ENCODE measurements around the gene PA2G4.
A peak's percentile ranks its signal among the peaks of the same experiment; 100 is the strongest.
"Not testable (repeated sequence)": the region's sequence is repeated elsewhere in the genome, so short reads cannot be mapped to it uniquely, and the experiment has no call there.

The PA2G4 gene

DNA sequence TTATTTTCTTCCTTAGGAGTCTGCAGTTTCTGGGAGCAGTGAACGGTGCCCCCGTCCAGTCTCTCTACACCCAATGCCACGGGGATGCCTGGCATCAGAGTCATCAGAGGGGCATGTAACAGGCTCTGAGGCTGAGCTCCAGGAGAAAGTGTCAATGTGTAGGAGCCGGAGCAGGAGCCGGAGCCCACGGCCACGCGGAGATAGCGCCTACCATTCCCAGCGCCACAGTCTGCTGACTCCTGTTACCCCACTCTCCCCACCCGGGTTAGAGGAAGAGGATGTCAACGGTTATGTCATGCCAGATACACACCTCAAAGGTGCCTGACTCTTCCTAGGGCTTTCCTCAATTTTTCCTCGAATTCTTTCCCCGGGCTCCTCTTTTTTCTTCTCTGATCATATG lies 3.3 kb upstream of the PA2G4 start:
- no peak for DNase-seq

DNA sequence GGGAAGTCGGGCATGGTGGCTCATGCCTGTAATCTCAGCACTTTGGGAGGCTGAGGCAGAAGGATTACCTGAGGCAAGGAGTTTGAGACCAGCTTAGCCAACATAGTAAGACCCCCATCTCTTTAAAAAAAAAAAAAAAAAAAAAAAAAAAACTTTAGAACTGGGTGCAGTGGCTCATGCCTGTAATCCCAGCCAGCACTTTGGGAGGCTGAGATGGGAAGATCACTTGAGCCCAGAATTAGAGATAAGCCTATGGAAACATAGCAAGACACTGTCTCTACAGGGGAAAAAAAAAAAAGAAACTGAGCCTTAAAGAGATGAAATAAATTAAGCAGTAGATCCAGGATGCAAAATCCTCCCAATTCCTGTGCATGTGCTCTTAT lies 1.7 kb upstream of the PA2G4 start:
- no peak for DNase-seq

GRCh38 chr12:56103066-56103711 lies 1.2 kb upstream of the PA2G4 start:
- peak in 1 of 2 donors; percentile 56 for DNase-seq

DNA sequence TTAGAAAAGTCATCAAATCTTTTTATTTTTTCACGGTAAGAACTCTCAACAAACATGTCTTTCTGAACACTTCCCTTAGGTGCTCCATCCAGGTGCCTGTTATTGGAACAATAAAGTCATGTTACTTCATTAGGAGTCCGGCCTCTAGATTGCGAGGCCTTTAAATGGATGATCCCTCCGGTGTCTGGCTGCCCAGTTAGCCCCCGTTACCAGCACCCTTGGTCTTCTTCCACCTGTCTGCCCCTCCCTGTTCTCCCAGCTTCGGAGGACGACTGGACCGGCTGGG lies 593 bp upstream of the PA2G4 start:
- no peak for DNase-seq

DNA sequence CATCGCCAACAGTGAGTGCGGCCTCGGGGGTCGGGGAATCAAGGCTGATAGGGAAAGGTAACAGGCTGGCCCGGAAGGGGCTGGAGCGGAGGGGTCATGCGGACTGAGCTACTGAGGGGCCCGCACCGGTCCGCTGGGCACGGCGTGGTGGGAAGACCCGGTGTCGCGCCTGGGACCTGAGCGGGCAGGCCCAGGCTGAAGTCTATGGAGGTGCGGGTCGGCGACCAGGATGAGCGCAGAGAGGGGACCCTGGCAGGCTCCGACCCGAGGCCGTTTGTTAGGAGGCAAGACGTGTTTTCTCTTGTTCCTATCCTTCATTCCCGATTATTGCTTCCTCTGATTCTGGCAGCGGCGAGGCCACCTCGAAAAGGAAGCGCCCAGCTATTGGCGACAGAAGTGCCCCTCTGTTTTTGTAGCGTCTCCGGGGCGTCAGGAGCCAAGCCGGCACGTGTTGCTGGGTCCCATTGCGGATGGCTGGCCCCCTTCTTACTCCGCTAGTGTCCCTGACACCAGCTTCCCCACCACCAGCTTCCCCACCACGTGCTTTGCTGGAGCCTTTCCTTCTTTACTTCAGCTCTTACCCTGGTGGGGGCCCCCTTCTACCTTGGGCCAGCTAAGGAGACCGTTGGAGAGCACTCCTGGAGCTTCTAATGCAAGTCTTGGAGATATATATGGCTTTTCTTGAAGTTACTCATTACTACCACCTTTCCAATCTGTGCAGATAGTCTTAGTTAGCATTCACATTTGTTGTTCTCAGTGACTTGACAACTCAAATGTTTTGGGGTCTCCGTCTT lies 653 bp downstream of the PA2G4 start:
- DNase-seq = no peak

- no peak for DNase-seq
These were observed 1.2 kb downstream of the PA2G4 start for GRCh38 chr12:56105609-56105902.

- DNase-seq = no peak
These were observed 2.9 kb downstream of the PA2G4 start for GRCh38 chr12:56107242-56107641.

DNA sequence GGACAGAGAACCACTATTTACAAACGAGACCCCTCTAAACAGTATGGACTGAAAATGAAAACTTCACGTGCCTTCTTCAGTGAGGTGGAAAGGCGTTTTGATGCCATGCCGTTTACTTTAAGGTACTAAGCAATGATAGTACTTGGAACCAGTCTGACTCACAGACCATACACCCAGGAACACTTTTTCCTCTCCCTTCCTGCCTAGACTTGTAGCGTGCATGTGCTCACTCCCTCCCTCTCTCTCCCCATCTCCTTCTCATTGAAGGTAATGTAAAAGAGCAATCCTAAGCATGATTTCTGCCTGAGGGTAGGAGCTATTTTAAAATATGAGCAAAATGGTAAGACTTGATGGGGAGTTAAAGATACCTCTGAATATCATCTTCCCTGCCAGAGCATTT lies 6.2 kb downstream of the PA2G4 start:
- no peak for DNase-seq

- no peak for DNase-seq
These were observed 9.7 kb downstream of the PA2G4 start for GRCh38 chr12:56114084-56114483.

- DNase-seq = no peak
These were observed 11.0 kb downstream of the PA2G4 start for GRCh38 chr12:56115329-56115728.

- peak; percentile 93 to 95 for DNase-seq
These were observed 12.1 kb downstream of the PA2G4 start, which contains the start of gene RPL41 for GRCh38 chr12:56116267-56117081. Gene RPL41, plus strand, starts transcription at chr12:56116633.

GRCh38 chr12:56117082-56117706 lies 12.8 kb downstream of the PA2G4 start:
- not testable (repeated sequence) for DNase-seq

DNA sequence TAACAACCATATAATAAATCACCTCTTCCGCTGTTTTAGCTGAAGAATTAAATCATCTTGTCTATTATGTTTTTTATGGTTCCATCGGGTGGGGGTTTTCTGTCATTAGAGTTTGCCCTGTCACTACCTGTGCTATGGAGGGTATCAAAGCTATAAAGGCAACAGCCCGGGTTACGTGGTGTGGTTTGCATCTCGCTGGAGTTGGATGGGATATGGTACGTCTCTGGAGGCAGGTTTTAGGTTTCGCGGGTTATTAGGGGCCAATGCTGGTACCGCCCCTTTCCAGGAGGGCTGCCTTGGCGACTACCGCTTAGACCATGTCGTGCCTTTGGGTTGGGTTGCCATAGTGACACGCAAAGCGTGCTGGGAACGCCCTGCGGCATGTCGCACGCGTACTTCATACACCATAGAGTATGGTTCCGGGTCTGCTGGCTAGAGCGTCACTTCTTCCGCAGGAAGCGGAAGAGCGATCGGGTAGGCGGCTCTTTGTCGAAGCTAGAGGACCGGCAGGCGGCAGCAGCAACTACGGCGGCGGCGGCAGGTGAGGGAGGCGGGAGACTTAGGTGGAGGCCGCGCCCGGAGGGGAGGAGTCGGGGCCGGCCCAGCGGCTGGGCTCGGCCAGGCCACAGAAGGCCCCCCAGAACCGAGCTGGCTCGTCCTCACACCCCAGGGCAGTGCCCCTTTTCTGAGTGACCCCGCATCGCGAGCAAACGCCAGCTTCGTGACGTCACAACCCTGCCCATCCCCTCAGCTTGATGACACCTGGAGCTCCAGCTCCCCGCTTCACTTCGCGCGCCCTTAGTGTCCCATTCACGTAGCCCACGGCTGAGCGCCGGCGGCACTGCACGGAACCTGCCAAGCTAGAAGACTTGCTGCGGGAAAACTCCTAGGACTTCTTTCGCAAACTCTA lies 13.7 kb downstream of the PA2G4 start, which contains the start of gene ZC3H10:
Gene ZC3H10 (plus strand): TSS at position 489 of the 910 bp plus-strand sequence. CDS start 2,297 bp downstream, outside the sequence.
- peak; percentile 99 for DNase-seq

DNA sequence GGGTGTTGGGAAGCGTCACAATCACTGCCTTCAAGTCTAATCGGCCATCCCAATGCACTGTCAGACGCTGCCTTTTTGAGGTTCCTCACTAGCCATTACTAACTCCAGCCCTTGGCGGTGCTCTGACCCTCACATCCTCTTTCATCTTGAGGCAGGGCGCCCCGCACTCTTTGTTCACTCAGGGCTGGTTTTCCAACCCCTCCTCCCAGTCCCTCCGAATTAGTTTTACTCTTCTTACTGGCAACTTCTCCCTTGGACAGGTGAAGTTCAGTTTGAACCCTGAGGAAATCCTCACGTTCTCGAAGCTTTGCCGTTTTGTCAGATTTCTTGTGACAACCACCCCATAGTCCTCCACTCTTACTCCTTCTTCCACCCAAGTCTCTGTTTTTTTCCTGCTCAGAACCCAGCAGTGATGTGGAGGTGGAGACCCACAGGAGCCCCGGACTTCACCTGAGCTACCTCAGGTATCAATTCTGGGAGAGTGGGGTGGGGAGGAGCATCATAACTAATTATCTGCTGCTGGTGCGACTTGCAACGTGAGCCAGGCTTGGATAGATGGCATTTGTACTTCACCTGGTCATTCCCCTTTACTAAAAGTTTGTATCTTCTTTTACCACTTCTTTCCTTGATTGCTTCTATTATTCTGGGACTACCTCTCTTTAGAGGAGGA lies 14.5 kb downstream of the PA2G4 start:
- no peak for DNase-seq

DNA sequence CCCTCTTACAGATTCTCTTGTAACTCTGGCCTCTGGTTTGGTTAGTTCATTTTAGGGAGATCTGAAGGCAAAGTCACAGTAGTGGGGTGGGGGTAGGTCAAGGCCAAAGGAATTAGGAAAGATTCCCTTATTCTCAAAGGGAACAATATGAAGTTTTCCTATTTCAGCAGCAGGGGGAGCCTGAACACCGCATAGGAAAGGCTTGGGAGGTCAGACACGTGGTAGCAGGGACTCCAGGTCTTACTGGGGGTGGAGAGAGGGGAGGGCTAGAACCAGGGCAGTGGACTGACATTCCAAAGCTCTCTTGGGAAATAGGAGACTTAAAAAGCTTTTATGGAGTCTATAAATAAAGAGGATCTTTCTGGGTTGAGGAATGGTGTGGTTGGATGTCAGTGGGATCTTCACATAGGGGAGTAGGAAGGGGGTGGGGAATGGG lies 15.0 kb downstream of the PA2G4 start:
- DNase-seq = peak; percentile 77 to 78

DNA sequence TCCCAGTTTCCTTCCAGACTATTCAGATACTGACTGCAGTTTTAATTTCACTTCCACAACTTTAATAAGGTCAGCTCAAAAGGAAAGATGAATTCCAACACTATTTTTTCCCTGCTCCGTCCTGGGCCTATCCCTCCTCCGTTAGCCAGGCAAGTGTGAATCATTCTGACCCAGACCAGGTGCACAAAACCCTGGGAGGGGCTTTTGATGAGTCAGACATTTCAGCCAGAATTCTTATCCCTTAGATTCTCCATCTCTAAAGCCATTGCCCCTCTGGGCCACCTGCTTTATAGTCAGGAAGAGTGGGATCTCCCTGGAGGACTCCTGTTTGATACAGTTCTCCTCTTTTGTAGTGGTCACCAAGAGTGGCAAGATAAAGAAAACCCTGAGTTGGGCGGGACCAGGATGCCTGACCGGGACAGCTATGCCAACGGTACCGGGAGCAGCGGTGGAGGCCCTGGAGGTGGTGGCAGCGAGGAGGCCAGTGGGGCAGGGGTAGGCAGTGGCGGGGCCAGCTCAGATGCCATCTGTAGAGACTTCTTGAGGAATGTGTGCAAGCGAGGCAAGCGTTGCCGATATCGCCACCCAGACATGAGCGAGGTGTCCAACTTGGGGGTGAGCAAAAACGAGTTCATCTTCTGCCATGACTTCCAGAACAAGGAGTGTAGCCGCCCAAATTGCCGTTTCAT lies 15.9 kb downstream of the PA2G4 start:
- DNase-seq = no peak

DNA sequence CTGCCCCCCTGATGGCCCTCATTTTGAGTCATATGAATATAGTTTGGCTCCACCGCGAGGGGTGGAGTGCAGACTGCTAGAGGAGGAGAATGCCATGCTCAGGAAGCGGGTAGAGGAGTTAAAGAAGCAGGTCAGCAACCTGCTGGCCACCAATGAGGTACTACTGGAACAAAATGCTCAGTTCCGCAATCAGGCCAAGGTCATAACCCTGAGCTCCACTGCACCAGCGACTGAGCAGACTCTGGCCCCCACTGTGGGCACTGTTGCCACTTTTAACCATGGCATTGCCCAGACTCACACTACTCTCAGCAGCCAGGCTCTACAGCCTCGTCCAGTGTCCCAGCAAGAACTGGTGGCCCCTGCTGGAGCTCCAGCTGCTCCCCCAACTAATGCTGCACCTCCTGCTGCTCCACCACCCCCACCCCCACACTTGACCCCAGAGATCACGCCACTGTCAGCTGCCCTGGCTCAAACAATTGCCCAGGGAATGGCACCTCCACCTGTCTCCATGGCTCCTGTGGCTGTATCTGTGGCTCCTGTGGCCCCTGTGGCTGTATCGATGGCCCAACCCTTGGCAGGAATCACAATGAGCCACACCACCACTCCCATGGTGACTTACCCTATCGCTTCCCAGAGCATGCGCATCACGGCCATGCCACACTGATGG lies 17.0 kb downstream of the PA2G4 start:
- DNase-seq = no peak

- DNase-seq = no peak
These were observed 18.3 kb downstream of the PA2G4 start for GRCh38 chr12:56122637-56123036.

DNA sequence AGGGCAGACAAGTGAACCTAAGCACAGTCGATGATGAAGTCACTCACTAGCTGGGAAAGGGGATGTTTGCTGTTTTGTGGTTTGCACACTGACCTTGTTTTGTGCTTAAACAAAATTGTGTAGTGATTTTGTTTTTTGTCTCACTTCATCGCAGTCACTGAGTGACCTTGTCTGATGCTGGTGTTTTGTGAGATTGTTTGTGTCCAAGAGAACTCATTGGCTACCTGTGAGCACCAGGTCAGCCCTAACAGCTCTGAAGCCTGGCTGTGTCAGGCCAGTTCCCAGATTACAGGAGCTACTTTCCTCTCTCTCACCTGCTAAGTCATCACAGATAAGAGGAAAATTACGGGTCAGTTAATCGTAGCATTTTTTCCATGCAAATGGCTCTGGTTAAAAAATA lies 19.8 kb downstream of the PA2G4 start:
- DNase-seq = no peak

GRCh38 chr12:56126732-56127239 lies 22.4 kb downstream of the PA2G4 start:
- DNase-seq = peak in 1 of 2 donors; percentile 16

Data from CD4-positive, alpha-beta T cell treated with Interleukin-4 for 1 hour (primary cell).